ENCODE results near the gene RNF213. TPM values are rescaled to one million over a fixed set of nuclear protein-coding genes. Genes with fewer than 3 reads are reported as not detected.
A peak's percentile ranks its signal among the peaks of the same experiment; 100 is the strongest.
"Not testable (repeated sequence)": the region's sequence is repeated elsewhere in the genome, so short reads cannot be mapped to it uniquely, and the experiment has no call there.

RNF213 gene
- total RNA-seq, 1 donor from 2014 or later, result 63.0 TPM

- DNase-seq (ENCODE audit: low read depth in 2 of 2), result no peak
These were observed 31.2 kb downstream of the RNF213 start for GRCh38 chr17:80291691-80292487.

- DNase-seq (ENCODE audit: low read depth in 2 of 2), result no peak
These were observed 31.9 kb downstream of the RNF213 start for GRCh38 chr17:80292521-80292971.

GRCh38 chr17:80294210-80294609 is 33.6 kb downstream of the RNF213 start:
- no peak for DNase-seq (ENCODE audit: low read depth in 2 of 2)

- DNase-seq (ENCODE audit: low read depth in 2 of 2), result no peak
These were observed 34.0 kb downstream of the RNF213 start for GRCh38 chr17:80294653-80295052.

GRCh38 chr17:80295146-80295545 is 34.5 kb downstream of the RNF213 start:
- no peak for DNase-seq (ENCODE audit: low read depth in 2 of 2)

GRCh38 chr17:80295559-80295958 is 34.9 kb downstream of the RNF213 start:
- DNase-seq (ENCODE audit: low read depth in 2 of 2), result no peak

GRCh38 chr17:80296221-80296620 is 35.6 kb downstream of the RNF213 start:
- DNase-seq (ENCODE audit: low read depth in 2 of 2), result no peak

- DNase-seq (ENCODE audit: low read depth in 2 of 2), result no peak
These were observed 37.4 kb downstream of the RNF213 start for GRCh38 chr17:80297996-80298560.

- not testable (repeated sequence) for DNase-seq (ENCODE audit: low read depth in 2 of 2)
These were observed 38.9 kb downstream of the RNF213 start for GRCh38 chr17:80299350-80300100.

GRCh38 chr17:80300756-80301155 is 40.1 kb downstream of the RNF213 start:
- DNase-seq (ENCODE audit: low read depth in 2 of 2), result not testable (repeated sequence)

GRCh38 chr17:80303824-80304223 is 43.2 kb downstream of the RNF213 start:
- DNase-seq (ENCODE audit: low read depth in 2 of 2), result no peak

- DNase-seq (ENCODE audit: low read depth in 2 of 2), result no peak
These were observed 47.5 kb downstream of the RNF213 start for GRCh38 chr17:80307994-80308691.

GRCh38 chr17:80308692-80309517 is 48.3 kb downstream of the RNF213 start:
- peak in 1 of 2 donors; percentile 7 for DNase-seq (ENCODE audit: low read depth in 2 of 2)

- no peak for DNase-seq (ENCODE audit: low read depth in 2 of 2)
These were observed 50.7 kb downstream of the RNF213 start for GRCh38 chr17:80311216-80311827.

GRCh38 chr17:80312621-80313135 is 52.0 kb downstream of the RNF213 start:
- DNase-seq (ENCODE audit: low read depth in 2 of 2), result no peak

- DNase-seq (ENCODE audit: low read depth in 2 of 2), result no peak
These were observed 52.6 kb downstream of the RNF213 start for GRCh38 chr17:80313160-80313829.

- not testable (repeated sequence) for DNase-seq (ENCODE audit: low read depth in 2 of 2)
These were observed 53.3 kb downstream of the RNF213 start for GRCh38 chr17:80313946-80314345.

- no peak for DNase-seq (ENCODE audit: low read depth in 2 of 2)
These were observed 55.0 kb downstream of the RNF213 start for GRCh38 chr17:80315517-80316182.

- no peak for DNase-seq (ENCODE audit: low read depth in 2 of 2)
These were observed 55.8 kb downstream of the RNF213 start for GRCh38 chr17:80316431-80316830.
